ENCODE data around the gene HSPA1B. TPM values are rescaled to one million over a fixed set of nuclear protein-coding genes. Genes with fewer than 3 reads are reported as not detected.

HSPA1B gene
- total RNA-seq, 4 donors from 2014 or later = 134 to 186 (median 168) TPM

DNA sequence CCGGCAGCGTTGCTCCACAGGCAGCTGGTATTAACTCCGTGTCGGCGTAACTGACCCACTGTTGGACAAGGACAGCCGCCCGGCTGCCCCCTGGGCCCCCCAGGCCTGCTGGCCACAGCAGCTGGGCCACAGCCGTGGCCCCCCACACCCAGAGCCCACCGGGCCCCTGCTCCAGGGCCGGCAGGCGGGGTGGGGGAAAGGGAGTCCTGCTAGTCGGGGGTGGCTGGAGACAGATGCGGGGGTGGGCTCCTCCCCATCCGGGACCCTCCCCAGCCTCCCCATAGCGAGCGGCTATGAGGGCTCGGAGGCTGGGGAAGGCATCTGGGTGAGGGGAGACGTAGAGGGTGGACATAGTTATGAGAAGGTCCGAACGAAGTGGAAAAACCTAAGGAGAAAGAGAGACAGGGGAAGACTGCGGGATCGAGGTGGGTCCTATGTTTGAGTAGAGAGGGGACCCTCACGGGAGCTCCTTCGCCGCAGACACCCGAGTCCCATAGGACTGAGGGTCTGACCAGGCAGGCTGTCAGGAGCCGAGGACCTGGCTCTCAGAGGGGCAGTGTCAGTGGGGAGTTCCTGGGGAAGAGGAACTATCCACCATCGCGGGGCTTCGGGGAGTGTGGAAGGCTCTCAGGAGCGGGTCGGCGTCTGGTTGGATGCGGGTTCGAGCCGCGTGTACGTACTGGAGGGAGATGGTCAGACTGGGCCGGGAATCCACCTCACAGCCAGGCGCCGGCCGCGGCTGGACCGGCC lies 32.5 kb upstream of the HSPA1B start:
- H3K27me3 ChIP-seq = no peaks in the 10 kb centered on the region
- peaks cover 0 to 32% (median 11%) of the 10 kb centered on the region in 4 donors for H3K4me1 ChIP-seq
- H3K36me3 ChIP-seq = peaks cover 0 to 34% (median 0%) of the 10 kb centered on the region in 3 donors
- H3K9me3 ChIP-seq = no peaks in the 10 kb centered on the region
- peak overlapping the region; percentile 61 to 99 (median 86) for H3K4me3 ChIP-seq
- 1 to 3% methylated on average over 37 to 42 of the region's 44 CpGs for WGBS, 2 donors
- H3K27ac ChIP-seq = peak overlapping the region; percentile 91 to 99 (median 96)
- no peak for DNase-seq (ENCODE audit: low spot score in 2 of 2)
- TF ChIP-seq, protein P1, sequence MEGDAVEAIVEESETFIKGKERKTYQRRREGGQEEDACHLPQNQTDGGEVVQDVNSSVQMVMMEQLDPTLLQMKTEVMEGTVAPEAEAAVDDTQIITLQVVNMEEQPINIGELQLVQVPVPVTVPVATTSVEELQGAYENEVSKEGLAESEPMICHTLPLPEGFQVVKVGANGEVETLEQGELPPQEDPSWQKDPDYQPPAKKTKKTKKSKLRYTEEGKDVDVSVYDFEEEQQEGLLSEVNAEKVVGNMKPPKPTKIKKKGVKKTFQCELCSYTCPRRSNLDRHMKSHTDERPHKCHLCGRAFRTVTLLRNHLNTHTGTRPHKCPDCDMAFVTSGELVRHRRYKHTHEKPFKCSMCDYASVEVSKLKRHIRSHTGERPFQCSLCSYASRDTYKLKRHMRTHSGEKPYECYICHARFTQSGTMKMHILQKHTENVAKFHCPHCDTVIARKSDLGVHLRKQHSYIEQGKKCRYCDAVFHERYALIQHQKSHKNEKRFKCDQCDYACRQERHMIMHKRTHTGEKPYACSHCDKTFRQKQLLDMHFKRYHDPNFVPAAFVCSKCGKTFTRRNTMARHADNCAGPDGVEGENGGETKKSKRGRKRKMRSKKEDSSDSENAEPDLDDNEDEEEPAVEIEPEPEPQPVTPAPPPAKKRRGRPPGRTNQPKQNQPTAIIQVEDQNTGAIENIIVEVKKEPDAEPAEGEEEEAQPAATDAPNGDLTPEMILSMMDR (IDR thresholded peaks at IDR 0.05) = no peak
- no peak for TF ChIP-seq EP300 (IDR thresholded peaks at IDR 0.05)
- TF ChIP-seq POLR2A (IDR thresholded peaks at IDR 0.05) = no peak

DNA sequence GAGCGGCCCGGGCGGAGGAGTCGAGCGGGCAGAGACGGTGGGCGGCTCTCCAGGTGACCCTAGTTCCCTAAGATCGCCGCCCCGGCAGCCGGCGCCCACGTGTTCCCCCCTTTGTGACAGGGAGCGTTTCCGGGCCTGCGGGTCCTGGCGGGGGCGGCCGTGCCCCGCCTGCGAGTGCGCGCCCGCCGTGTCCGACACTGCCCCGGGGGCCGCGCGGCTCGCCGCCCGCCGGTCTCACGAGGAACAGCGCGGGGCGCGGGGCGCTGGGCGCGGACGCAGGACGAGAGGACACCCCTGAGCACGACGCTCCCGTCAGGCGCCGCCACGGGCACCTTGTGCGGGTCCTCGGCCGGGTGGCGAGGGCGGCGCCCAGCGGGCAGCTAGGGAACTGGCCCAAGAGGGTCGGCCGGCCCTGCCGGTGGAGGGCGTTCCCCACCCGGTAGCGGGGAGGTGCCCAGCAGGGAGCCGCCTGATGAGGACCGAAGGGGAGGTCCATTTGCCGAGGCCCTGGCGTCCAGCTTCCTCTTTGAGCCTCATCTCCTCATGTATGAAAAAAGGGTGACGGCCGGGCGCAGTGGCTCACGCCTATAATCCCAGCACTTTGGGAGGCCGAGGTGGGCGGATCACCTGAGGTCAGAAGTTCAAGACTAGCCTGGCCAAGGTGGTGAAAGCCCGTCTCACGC lies 31.8 kb upstream of the HSPA1B start, which contains the start of gene VARS1:
VARS1 (minus strand) TSS at position 137 of the 683 bp plus-strand sequence. CDS start 535 bp downstream, outside the sequence.
- peak within 1 kb of the TSS; percentile 61 to 99 (median 86) for H3K4me3 ChIP-seq
- peaks cover 0 to 29% (median 0%) of the 10 kb centered on the region in 3 donors for H3K36me3 ChIP-seq
- TF ChIP-seq, protein P1 (IDR thresholded peaks at IDR 0.05) = peak; percentile 88 to 99 (median 98)
- TF ChIP-seq POLR2A (IDR thresholded peaks at IDR 0.05) (peak in 1 of 2 donors; percentile 76), EP300 (IDR thresholded peaks at IDR 0.05) (peak; percentile 15 to 70)
- H3K4me1 ChIP-seq = peaks cover 0 to 32% (median 11%) of the 10 kb centered on the region in 4 donors
- DNase-seq (ENCODE audit: low spot score in 2 of 2) = peak; percentile 64 to 72
- WGBS, 2 donors = 1 to 2% methylated on average over 29 to 63 of the region's 75 CpGs
- no peaks in the 10 kb centered on the region for H3K9me3 ChIP-seq
- no peaks in the 10 kb centered on the region for H3K27me3 ChIP-seq
- peak within 1 kb of the TSS; percentile 91 to 99 (median 96) for H3K27ac ChIP-seq

DNA sequence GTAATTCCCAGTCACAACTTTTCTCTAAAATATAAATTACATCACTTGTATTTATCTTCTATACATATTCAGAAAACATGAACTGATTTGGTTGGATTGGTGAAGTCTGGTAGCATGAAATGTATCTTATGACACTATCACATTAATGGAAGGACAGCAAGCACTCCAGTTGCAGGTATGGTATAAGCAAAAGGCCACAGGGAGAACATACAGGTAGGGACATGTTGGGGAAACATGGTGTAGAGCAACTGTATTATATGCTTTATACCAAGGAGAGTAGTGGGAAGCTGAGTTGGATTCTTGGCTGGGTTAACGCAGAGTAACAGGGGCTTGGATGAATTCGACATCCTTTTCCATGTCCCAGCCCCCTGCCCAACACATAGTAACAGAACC lies 30.5 kb upstream of the HSPA1B start:
- no peaks in the 10 kb centered on the region for H3K9me3 ChIP-seq
- peaks cover 0 to 26% (median 0%) of the 10 kb centered on the region in 3 donors for H3K36me3 ChIP-seq
- no peak overlapping the region for H3K4me3 ChIP-seq
- H3K4me1 ChIP-seq = peaks cover 0 to 25% (median 11%) of the 10 kb centered on the region in 4 donors
- H3K27me3 ChIP-seq = no peaks in the 10 kb centered on the region
- WGBS, 2 donors = 83 to 87% methylated on average over 2 of the region's 2 CpGs
- H3K27ac ChIP-seq = peak overlapping the region in 2 of 4 donors; percentile 97 to 99
- no peak for DNase-seq (ENCODE audit: low spot score in 2 of 2)
- TF ChIP-seq, protein P1 (IDR thresholded peaks at IDR 0.05) = no peak
- TF ChIP-seq POLR2A (IDR thresholded peaks at IDR 0.05) (no peak), EP300 (IDR thresholded peaks at IDR 0.05) (no peak)

DNA sequence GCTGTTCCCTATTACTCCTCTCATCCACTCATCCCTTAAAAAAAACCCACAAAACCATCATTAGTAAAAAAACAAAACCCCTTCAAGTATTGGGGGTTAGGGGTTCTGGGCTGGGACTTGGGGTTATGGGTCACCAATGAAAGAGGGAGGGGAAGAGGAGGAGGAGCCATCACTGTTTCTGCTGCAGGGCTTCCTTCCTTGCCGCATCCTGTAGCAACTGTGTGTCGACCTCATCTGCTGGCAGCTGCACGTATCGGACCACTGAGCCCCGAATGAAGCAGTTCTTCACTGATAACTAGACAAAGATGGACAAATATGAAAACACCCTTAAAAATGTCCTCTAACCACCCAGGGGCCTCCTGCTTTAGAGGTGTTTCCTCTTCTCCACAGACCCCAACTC lies 29.9 kb upstream of the HSPA1B start:
- no peaks in the 10 kb centered on the region for H3K9me3 ChIP-seq
- 51 to 52% methylated on average over 5 of the region's 5 CpGs for WGBS, 2 donors
- H3K36me3 ChIP-seq = peaks cover 0 to 26% (median 0%) of the 10 kb centered on the region in 3 donors
- no peak for DNase-seq (ENCODE audit: low spot score in 2 of 2)
- no peak for TF ChIP-seq EP300 (IDR thresholded peaks at IDR 0.05)
- TF ChIP-seq, protein P1 (IDR thresholded peaks at IDR 0.05) = no peak
- no peak for TF ChIP-seq POLR2A (IDR thresholded peaks at IDR 0.05)
- no peaks in the 10 kb centered on the region for H3K27me3 ChIP-seq
- no peak overlapping the region for H3K4me3 ChIP-seq
- peaks cover 0 to 25% (median 11%) of the 10 kb centered on the region in 4 donors for H3K4me1 ChIP-seq
- no peak overlapping the region for H3K27ac ChIP-seq

Data from tibial nerve (tissue), 4 donors.